Stomach (tissue), 9 donors: Measurements from ENCODE around the gene MRPS23. TPM values are rescaled to one million over a fixed set of nuclear protein-coding genes. Genes with fewer than 3 reads are reported as not detected.

Experiments
- DNase-seq, 2 donors: peaks; one replicate each; pipeline versions ENCODE4 v3.0.0 to v3.0.0-alpha.2; 2013 to 2019
- H3K27ac ChIP-seq, 5 donors: fragments of 200-600 bp in 4 of 5; sonication (generic) in 4 of 5; one replicate each; pipeline ENCODE4 v1.5.1; 2013 to 2019; ENCODE audit warnings: mild to moderate bottlenecking in 1 of 5, moderate library complexity in 1 of 5
- H3K27me3 ChIP-seq, 3 donors: fragments of 200-600 bp; sonication (generic); one replicate each; pipeline ENCODE4 v1.5.1; 2017 to 2019; ENCODE audit warnings: mixed run types in 1 of 3
- H3K36me3 ChIP-seq, 4 donors: fragments of 200-600 bp; sonication (generic); 1 replicate in 3 of 4; 2 replicates in 1 of 4; pipeline ENCODE4 v1.5.1; 2016 to 2019
- H3K4me1 ChIP-seq, 4 donors: fragments of 200-600 bp; sonication (generic); one replicate each; pipeline ENCODE4 v1.5.1; 2016 to 2019
- H3K4me3 ChIP-seq, 4 donors: fragments of 200-600 bp; sonication (generic) in 3 of 4; one replicate each; pipeline ENCODE4 v1.5.1; 2016 to 2019; ENCODE audit warnings: mild to moderate bottlenecking in 1 of 4
- H3K9me3 ChIP-seq, 4 donors: fragments of 200-600 bp; sonication (generic); one replicate each; pipeline ENCODE4 v1.5.1; 2016 to 2019
- CTCF ChIP-seq, 7 experiments: fragments of 450-650 bp in 4 of 7; fragments of 200-600 bp in 3 of 7; sonication (generic) in 3 of 7; IDR thresholded peaks; one replicate each; pipeline ENCODE4 v1.5.1; 2016 to 2019; ENCODE audit warnings: antibody characterized with exemption in 7 of 7, control low read depth in 2 of 7, mild to moderate bottlenecking in 1 of 7
- EP300 ChIP-seq: sonication (generic); formaldehyde crosslinking; IDR thresholded peaks from one replicate; pipeline ENCODE4 v1.6.1; 2017; ENCODE audit warnings: antibody characterized with exemption
- POLR2A ChIP-seq, 4 donors: fragments of 450-650 bp; IDR thresholded peaks; one replicate each; pipeline ENCODE4 v1.6.1; 2016; ENCODE audit warnings: antibody characterized with exemption in 4 of 4, control low read depth in 2 of 4, mild to moderate bottlenecking in 1 of 4, moderate library complexity in 1 of 4
- POLR2AphosphoS5 ChIP-seq, 3 donors: sonication (generic); formaldehyde crosslinking; IDR thresholded peaks; one replicate each; pipeline ENCODE4 v1.6.1; 2016; ENCODE audit warnings: antibody characterized with exemption in 3 of 3
- WGBS, 5 donors: extraction: QIAGEN DNeasy Blood & Tissue Kit in 3 of 5; methylation state at CpG; one replicate each; pipeline versions ENCODE4 v1.1.5 to v1.1.7; 2013 to 2018; 5-methylcytosine and 5-hydroxymethylcytosine counted together
- intact Hi-C: fragments of 100-400 bp; cut with DNase I; formaldehyde crosslinking; loops from one replicate; pipeline ENCODE4 v1.15.1; 2023; ENCODE audit warnings: low total_unique reads
- polyA plus RNA-seq, 3 donors: library from polyadenylated mRNA; stranded (reverse); fragments of 200-250 nt; gene quantifications; one replicate each; pipeline ENCODE4 v1.2.3, GENCODE V29; 2013
- total RNA-seq, 5 donors: library from RNA; depleted of rRNA; stranded (reverse); fragments of >200 nt; gene quantifications; one replicate each; pipeline versions ENCODE4 v1.1.0 to v1.2.3, GENCODE V29; 2014 to 2016
- donor health status: healthy with polysubstance abuse.
- donor health status: Bipolar disorder and iron deficiency.
- donor health status: healthy.

The MRPS23 gene
- total and polyA plus RNA-seq, 8 donors = 12.6 to 43.3 (median 25.1) TPM; not detected in 1

DNA sequence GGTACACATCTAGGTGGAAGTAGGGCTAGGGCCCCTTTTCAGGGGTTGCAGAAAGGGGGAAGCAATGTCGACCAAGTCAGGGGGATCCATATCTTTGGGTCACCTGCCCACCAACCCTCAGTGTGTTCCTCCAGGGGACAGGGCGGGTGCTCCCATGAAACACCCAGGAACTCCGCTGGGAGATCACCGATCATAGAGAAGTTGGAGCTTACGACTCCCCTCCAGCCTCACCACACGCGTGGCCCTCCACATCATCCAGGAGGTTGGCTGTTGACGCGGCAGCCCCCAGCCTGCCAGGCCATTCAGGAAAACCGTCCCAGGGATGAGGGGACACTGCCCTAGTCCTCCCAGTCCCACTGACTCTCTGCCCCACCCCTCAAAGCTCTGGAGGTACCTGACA is 17.3 kb upstream of the MRPS23 start:
- H3K9me3 ChIP-seq = no peaks in the 10 kb centered on the region
- peaks cover 24 to 48% (median 34%) of the 10 kb centered on the region in 4 donors for H3K4me1 ChIP-seq
- peak overlapping the region in 4 of 5 donors; percentile 79 to 86 (median 85) for H3K27ac ChIP-seq
- intact Hi-C loops = loop anchor here (10.0 kb wide), 1 partner anchor 218 kb away; the partner anchor contains the start of gene DYNLL2
- H3K36me3 ChIP-seq = peaks cover 12 to 57% (median 50%) of the 10 kb centered on the region in 4 donors
- TF ChIP-seq EP300 (no peak), POLR2A (IDR thresholded peaks at IDR 0.05) (no peak)
- H3K27me3 ChIP-seq = no peaks in the 10 kb centered on the region
- 86 to 97% (median 94%) methylated on average over 8 to 10 of the region's 10 CpGs for WGBS, 5 donors
- no peak for DNase-seq
- H3K4me3 ChIP-seq = no peak overlapping the region

DNA sequence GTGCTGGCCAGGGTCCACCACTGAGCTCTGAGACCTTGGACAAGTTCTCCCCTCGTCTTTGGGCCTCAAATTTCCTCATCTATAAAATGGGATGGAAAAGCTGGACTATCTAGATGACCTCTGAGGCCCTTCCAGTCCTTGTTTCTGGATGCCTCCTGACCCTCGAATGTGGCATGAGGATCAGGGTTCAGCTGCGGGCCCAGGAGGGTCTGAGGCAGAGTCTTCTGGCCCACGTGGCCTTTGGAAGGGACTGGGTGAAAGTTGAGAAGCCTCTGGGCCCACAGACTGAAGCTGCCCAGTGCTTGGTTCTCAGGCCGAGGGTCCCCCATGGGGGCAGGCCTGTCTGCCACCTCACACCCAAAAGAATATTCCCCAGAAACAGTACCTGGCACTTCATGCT is 16.9 kb upstream of the MRPS23 start:
- intact Hi-C loops = loop anchor here (10.0 kb wide), 1 partner anchor 218 kb away; the partner anchor contains the start of gene DYNLL2
- Histone ChIP-seq H3K4me1 (peaks cover 28 to 49% (median 35%) of the 10 kb centered on the region in 4 donors), H3K36me3 (peaks cover 8 to 53% (median 46%) of the 10 kb centered on the region in 4 donors), H3K4me3 (no peak overlapping the region), H3K27ac (peak overlapping the region in 3 of 5 donors; percentile 79 to 86 (median 86)), H3K27me3 (no peaks in the 10 kb centered on the region), H3K9me3 (no peaks in the 10 kb centered on the region)
- no peak for DNase-seq
- WGBS, 5 donors = 87 to 100% (median 89%) methylated on average over 4 to 5 of the region's 5 CpGs
- TF ChIP-seq POLR2A (IDR thresholded peaks at IDR 0.05) = no peak
- TF ChIP-seq EP300 = no peak
- TF ChIP-seq POLR2AphosphoS5 (IDR thresholded peaks at IDR 0.05) = no peak
- TF ChIP-seq CTCF (IDR thresholded peaks at IDR 0.05) = no peak

GRCh38 chr17:57866319-57866718 is 16.5 kb upstream of the MRPS23 start:
- H3K4me1 ChIP-seq = peaks cover 32 to 53% (median 39%) of the 10 kb centered on the region in 4 donors
- H3K9me3 ChIP-seq = no peaks in the 10 kb centered on the region
- peaks cover 6 to 51% (median 43%) of the 10 kb centered on the region in 4 donors for H3K36me3 ChIP-seq
- intact Hi-C loops = loop anchor here (10.0 kb wide), 1 partner anchor 218 kb away; the partner anchor contains the start of gene DYNLL2
- no peaks in the 10 kb centered on the region for H3K27me3 ChIP-seq
- DNase-seq = no peak
- H3K4me3 ChIP-seq = no peak overlapping the region
- 91 to 96% (median 94%) methylated on average over 9 to 10 of the region's 10 CpGs for WGBS, 5 donors
- no peak for TF ChIP-seq POLR2AphosphoS5 (IDR thresholded peaks at IDR 0.05)
- no peak for TF ChIP-seq EP300
- no peak for TF ChIP-seq POLR2A (IDR thresholded peaks at IDR 0.05)
- no peak for TF ChIP-seq CTCF (IDR thresholded peaks at IDR 0.05)
- peak overlapping the region in 2 of 5 donors; percentile 5 to 86 for H3K27ac ChIP-seq

DNA sequence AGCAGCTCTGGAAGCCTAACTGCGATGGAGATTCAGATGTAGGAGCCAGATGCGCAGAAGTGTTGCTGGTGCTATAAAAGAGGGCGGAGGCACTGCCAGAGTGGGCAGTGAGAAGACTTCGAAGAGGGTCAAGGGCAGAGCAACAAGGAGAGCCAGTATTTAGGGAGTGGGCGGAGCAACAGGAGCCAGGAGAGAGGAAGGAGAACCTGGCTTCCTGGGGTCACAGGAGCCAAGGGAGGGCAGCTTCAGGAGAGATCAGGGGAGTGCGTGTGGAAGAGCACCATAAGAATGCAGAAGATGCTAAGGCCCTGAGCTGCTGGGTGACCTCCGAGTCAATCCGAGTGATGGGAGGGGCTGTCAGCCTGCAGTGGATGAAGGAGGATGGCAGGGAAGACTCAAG is 14.4 kb upstream of the MRPS23 start:
- Histone ChIP-seq H3K27me3 (no peaks in the 10 kb centered on the region), H3K27ac (no peak overlapping the region), H3K4me1 (peaks cover 44 to 65% (median 52%) of the 10 kb centered on the region in 4 donors), H3K9me3 (no peaks in the 10 kb centered on the region), H3K4me3 (no peak overlapping the region), H3K36me3 (peaks cover 0 to 36% (median 22%) of the 10 kb centered on the region in 4 donors)
- peak in 1 of 2 donors; percentile 2 for DNase-seq
- WGBS, 5 donors = 86 to 93% (median 88%) methylated on average over 8 of the region's 8 CpGs
- TF ChIP-seq POLR2AphosphoS5 (IDR thresholded peaks at IDR 0.05) = no peak
- TF ChIP-seq CTCF (IDR thresholded peaks at IDR 0.05) = no peak
- no peak for TF ChIP-seq EP300
- TF ChIP-seq POLR2A (IDR thresholded peaks at IDR 0.05) = no peak
- intact Hi-C loops = loop anchor here (10.0 kb wide), 1 partner anchor 221 kb away; the partner anchor contains the start of gene DYNLL2
